H54 (cell line): ENCODE results near the gene GPR32.
A peak's percentile ranks its signal among the peaks of the same experiment; 100 is the strongest.

Experiments
- DNase-seq: peaks from one replicate; pipeline ENCODE4 v3.0.0; 2011; ENCODE audit warnings: low spot score, mixed read lengths; ENCODE audit not compliant: insufficient read length
- FAIRE-seq: peaks from 3 replicates; lab custom pipeline; 2011; peaks lifted over from hg19 to GRCh38; lab: Jason Lieb, UNC
- POLR2A ChIP-seq: IDR thresholded peaks from 2 replicates; pipeline ENCODE4 v1.6.1; 2011; ENCODE audit warnings: low read depth, mild to moderate bottlenecking, low read length

GPR32 gene

GRCh38 chr19:50815439-50815838 is 45.2 kb downstream of the GPR32 start:
- DNase-seq (no peak), FAIRE-seq (no peak)
- TF ChIP-seq POLR2A, result no peak

- TF ChIP-seq POLR2A, result 0 out of 2 replicates have a peak, but pooled peaks have one; percentile 8
- FAIRE-seq, result no peak
These were observed 47.9 kb downstream of the GPR32 start for GRCh38 chr19:50817941-50818858.

GRCh38 chr19:50818859-50819472 is 48.7 kb downstream of the GPR32 start:
- no peak for FAIRE-seq
- no peak for DNase-seq
- TF ChIP-seq POLR2A, result no peak

More at GRCh38 chr19:50817941-50818858, 47.9 kb downstream of the GPR32 start:
- peak; percentile 63 for DNase-seq

- no peak for DNase-seq
- no peak for FAIRE-seq
- no peak for TF ChIP-seq POLR2A
These were observed 49.4 kb downstream of the GPR32 start for GRCh38 chr19:50819636-50820035.

- TF ChIP-seq POLR2A, result no peak
- FAIRE-seq (no peak), DNase-seq (no peak)
These were observed 49.8 kb downstream of the GPR32 start for GRCh38 chr19:50820086-50820485.

GRCh38 chr19:50820549-50821247 is 50.4 kb downstream of the GPR32 start:
- DNase-seq (peak; percentile 53), FAIRE-seq (no peak)
- TF ChIP-seq POLR2A, result no peak

GRCh38 chr19:50821248-50821612 is 51.0 kb downstream of the GPR32 start:
- no peak for DNase-seq
- no peak for TF ChIP-seq POLR2A
- FAIRE-seq, result no peak
